ENCODE measurements around the gene ADAD2.

The ADAD2 gene

GRCh38 chr16:84246679-84247077, 55.7 kb downstream of the ADAD2 start:
- no peak for DNase-seq (ENCODE audit: low spot score)
